Measurements from ENCODE around the gene PTP4A2.

DNA sequence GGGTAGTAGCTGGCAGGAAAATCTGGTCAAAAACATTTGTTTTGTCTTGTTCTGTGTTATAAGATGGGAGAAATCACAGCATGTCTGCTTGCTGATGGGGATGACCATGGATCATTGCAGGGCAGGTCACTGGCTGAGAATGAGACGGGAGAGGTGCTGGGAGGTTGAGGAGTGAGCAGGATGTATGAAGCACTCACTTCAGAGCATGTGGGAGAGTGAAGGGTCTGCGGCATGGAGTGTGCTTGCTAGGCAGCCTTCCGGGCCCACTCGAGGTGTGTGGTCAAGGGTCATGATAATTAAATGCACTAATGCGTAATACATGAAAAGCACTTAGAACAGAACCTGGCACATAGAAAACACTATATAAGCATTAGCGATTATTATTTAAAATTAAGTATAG, 80.3 kb downstream of the PTP4A2 start:
- TF ChIP-seq CTCF (IDR thresholded peaks at IDR 0.05) (no peak), ZFX (IDR thresholded peaks at IDR 0.05; ENCODE audit: borderline replicate concordance) (no peak)

All from 22Rv1 (cell line).